Activated T-cell treated with anti-CD3 and anti-CD28 coated beads for 4 hours (primary cell): ENCODE data around the gene CCL2.

Source experiments
- DNase-seq: peaks from one replicate; pipeline ENCODE4 v3.0.0-alpha.2; 2020

Gene CCL2

DNA sequence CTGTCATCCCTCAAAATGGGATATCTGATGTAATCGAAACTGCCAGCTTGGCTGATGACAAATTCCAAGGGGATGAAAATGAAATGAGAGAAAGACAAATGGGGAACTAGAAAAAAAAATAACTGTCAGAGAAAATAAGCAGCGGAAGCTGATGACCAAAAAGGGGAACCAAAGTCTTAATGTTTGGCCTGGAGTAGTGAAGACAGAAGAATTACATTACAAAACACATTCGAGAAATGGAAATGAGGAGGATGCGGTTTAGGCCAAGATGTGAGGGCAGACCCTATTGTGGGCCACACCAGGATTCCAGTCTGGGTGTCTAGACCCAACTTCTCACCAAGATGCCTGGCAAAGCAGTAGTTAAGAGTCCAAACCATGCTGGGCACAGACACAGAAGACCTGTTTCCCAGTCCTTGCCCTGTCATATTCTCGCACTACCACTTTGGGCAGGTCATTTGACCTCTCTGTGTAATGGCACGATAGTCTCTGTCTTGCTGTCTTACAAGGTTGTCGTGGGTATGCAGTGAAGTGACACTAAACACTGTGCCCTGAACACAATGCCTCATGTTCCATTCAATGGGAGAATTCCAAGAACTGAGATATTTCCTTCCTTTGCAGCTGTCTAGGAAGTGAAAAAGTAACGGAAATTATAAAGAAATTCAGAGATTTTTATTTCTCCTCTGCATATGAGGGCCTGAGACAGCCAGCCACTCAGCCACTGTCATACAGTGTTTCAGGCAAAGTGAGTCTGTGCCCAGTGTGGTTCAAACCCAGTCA, 12.3 kb upstream of the CCL2 start:
- no peak for DNase-seq

DNA sequence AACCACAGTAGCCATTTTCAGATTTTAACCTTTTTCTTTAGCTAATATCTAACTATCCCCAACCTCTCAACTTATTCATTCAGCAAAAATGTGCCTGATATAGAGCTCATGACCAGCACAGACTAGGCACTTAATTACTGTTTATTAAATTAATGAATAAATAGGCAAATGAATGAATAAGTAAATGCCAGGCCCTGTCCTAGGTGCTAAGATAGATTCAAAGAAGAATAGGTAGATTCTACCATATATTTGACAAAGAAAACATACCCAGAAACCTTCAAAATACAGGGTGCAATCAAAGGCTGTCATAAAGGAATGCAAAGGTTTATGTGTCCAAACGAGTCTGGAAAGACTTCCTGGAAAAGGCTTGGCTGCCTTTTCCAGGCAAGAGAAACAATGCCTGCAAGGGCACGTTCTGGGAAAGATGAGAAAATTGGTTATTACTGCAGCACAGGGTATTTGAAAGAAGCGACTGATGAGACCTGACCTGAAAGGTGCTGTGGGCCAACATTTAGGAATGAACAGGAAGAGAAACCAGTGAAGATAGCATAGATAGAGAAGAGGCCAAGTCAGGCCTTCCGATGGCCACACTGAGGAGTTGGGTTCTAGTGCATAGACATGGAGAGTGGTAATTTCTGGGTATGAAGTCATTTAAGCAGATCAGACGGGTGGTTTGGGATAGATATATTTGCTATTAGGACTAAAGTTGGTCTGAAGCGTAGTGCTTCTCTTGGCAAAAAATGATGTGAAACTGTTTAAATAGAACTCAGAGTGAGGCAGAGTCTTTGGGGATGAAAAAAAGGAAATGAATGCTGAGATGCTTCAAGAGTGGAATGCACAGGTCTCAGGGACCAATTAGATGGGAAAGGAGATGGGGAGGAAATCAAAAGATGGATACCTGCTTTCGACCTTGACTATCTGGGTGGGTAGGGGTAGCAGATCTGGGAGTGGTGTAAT, 11.4 kb upstream of the CCL2 start:
- DNase-seq = no peak

DNA sequence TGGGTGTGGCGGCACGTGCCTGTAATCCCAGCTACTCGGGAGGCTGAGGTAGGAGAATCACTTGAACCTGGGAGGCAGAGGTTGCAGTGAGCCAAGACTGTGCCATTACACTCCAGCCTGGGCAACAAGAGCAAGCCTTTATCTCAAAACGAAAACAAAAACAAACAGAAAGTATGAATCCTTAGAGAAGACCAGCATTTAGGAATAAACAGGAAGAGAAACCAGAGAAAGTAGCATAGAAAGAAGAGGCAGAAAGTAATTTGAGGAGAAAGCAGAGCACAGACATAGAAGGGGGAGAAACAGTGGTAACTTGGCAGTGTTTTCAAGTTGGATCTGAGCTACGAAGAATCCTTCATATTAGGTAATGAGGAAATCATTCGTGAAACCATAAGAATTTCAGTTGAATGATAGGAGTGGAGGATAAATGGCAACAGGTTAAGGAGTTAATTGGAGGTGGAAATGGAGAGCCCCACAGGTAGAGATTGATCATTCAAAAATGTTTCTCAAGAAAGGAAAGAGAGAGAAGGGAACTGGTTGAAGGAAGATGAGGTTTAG, 9.7 kb upstream of the CCL2 start:
- DNase-seq = no peak

- DNase-seq = no peak
Observed at GRCh38 chr17:34246446-34246845, 8.6 kb upstream of the CCL2 start.

DNA sequence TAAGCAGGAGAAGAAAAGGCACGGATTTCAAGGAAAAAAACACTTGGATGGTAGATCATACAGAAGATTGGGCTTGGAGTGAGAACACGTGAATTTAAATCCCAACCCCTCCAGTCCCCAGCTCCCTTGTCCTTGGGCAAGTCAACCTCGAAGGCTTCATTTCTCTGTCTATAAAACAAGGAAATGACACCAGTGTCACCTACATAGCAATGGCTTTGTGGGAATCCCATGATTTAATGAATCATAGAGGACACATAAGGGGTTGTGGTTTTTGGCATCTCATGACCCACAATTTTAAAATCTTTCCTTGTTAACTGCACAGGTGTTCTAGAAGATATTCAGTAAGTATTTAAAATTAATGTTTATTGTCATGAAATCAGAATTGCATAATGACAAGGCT, 8.2 kb upstream of the CCL2 start:
- no peak for DNase-seq

GRCh38 chr17:34248511-34249024, 6.5 kb upstream of the CCL2 start:
- no peak for DNase-seq

DNA sequence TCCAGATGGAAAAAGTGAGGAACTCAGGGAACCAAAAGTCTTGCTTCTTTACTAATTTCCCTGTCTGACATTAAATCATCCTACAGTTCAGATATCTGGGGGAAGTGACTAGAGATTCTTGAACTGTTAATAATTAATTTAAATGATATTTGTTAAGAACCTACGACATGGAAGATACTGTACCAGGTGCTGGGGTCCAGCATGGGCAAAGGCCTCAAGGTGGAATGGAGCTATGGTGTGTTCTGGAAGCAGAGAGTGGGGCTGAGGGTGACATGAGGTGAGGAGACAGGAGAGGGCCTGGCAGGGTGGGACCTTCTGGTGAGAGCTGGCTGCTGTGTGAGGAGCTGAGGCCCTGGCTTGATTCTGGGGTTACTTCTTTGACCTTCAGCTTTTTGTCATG, 6.0 kb upstream of the CCL2 start:
- DNase-seq = no peak

DNA sequence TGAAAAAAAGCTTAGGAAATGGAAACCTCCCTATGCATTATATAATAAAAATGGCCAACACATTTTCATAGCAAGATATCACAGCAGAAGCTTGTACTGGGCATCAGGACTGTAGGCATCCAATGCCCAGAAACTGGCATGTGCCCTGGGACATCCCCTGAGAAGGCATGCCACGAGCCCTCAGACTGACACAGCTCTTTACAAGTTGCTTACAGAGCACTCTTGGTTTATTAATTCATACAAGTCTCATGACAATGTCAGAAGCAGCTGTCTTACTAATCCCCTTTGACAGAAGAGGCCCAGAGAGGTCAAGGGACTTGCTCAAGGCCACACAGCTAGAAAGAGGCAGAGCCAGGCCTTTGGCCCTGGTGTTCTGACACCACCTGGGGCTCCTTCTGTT, 5.6 kb upstream of the CCL2 start:
- no peak for DNase-seq

DNA sequence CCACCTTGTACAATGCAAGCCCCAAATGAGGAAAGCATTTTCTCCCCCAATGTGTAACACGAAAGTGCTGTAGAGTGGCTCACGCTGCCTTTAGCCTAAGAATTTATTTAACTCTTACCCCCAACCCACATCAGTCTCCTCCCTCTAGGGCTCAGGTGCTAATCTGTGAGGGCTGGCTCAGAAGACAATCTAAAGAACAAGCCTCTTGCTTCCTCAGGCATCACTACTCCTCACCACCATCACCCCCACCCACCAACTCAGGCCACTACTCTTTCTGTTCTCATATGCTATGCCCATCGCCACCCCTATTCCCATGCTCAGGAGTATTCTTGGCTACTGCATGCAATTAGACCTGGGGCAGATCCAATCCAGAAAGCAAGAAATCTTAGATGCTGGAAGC, 3.9 kb upstream of the CCL2 start:
- DNase-seq = no peak

DNA sequence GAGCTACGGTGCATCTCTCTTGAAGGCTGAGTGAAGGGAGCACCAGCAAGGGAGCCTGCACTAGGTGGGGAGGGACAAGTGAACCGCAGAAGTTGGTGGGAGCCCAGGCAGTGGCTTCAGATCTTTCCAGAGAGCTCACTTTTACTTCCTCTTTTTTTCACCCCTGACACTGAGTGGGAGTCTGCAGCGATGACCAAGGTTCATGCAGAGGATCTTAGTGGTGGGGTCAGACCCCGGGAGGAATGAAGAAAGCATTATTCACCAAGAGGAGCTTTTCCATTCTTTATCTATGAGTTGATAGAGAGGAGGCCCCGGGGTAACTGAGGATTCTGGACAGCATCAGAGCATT, 3.0 kb upstream of the CCL2 start:
- no peak for DNase-seq

- no peak for DNase-seq
Observed at GRCh38 chr17:34252444-34253138, 2.5 kb upstream of the CCL2 start.

DNA sequence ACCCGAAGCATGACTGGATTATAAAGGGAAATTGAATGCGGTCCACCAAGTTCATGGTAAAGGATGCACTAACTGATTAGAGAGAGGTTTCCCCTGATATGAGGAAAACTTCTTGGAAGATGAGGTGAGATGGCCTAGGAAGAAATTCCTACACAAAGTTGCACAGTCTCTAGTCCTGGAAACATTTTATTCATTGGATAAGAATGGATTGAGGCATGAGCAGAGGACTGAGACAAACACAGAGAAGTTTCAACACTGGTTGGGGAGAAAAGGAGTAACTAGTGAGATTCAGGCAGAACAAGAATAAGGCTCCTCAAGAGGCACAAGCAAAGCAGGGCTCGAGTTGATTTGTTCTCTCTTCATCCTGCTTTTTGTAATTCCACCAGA, 2.0 kb upstream of the CCL2 start:
- DNase-seq = no peak

DNA sequence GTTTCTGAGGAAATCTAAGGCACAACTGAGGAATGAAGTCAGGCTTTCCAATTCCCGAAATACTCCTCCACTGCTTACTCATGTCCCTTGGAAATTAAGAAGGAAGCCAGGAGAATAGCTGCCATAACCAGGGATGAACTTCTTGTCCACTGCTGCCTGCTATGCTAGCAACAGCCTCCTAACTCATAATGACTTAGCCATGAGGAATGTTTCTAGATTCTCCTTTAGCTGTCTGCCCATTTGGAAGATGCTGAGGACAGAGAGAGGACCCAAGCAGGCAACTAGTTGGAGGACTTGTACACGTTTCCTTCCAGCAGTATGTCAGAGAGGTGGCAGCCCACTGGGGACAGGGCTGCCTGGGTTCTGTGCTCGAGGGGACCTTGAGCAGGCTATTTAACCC, 939 bp upstream of the CCL2 start:
- no peak for DNase-seq

DNA sequence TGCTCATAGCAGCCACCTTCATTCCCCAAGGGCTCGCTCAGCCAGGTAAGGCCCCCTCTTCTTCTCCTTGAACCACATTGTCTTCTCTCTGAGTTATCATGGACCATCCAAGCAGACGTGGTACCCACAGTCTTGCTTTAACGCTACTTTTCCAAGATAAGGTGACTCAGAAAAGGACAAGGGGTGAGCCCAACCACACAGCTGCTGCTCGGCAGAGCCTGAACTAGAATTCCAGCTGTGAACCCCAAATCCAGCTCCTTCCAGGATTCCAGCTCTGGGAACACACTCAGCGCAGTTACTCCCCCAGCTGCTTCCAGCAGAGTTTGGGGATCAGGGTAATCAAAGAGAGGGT, 272 bp downstream of the CCL2 start:
- no peak for DNase-seq

GRCh38 chr17:34255841-34256240, 756 bp downstream of the CCL2 start:
- no peak for DNase-seq

- no peak for DNase-seq
Observed at GRCh38 chr17:34257299-34257985, 2.4 kb downstream of the CCL2 start.

- DNase-seq = no peak
Observed at GRCh38 chr17:34257986-34258326, 2.9 kb downstream of the CCL2 start.

DNA sequence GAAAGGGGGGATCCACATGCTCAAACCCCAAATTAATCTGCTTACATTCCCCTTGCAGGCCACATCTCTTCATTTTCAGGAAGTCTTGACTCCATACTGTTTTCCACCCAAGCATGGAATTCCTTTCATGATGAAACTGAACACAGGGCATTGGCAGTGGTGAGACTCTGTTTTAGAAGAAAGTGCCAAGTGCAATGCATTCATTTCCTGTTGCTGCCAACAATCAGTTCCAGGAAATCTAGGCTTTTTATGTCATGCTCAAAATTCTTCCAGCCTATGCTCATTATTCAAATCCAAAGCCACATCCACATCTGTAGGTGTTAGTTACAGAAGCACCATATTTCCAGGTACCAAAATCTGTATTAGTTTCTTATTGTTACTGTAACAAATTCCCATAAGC, 4.1 kb downstream of the CCL2 start:
- DNase-seq = no peak

DNA sequence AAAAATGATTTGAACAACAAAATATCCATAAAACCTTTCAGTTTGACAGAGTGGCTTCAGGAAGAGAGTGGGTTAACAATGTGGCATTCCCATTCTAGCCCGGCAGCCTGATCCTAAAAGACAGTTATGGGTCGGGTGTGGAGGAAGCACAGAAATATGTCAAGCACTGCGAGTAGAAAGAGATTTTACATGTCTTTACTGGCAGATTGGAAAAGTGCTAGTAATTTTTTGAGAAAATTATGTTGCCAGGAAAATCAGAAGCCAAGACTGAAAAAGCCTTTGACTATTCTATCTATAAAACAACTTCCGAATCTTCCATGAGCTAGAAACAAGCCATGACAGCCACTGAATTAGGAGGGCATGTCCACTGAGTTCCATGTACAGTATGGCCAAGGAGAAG, 5.8 kb downstream of the CCL2 start:
- DNase-seq = no peak

DNA sequence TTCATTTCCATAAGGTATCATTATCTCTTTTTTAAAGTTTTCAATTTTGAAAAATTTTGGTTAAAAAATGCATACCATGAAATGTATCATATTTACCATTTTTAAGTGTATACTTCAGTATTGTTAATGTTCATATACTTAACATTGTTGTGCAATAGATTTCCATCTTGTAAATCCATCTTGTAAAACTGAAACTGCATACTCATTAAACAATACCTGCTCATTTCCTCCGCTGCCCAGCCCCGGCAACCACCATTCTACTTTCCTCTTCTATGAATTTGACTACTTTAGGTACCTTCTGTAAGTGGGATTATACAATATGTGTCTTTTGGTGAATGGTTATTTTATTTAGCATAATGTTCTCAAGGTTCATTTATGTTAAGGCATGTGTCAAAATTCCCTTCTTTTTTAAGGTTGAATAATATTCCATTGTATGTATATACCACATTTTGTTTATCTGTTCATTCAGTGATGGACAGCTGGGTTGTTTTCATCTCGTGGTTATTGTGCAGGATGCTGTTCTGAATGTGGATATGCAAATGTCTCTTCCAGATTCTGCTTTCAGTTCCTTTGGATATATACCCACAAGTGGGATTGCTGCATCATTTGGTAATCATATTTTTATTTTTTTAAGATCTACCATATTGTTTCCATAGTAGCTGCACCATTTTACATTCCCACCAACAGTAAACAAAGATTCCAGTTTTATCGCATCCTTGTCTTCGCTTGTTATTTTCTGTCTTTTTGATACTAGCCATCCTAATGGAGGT, 6.7 kb downstream of the CCL2 start:
- no peak for DNase-seq

DNA sequence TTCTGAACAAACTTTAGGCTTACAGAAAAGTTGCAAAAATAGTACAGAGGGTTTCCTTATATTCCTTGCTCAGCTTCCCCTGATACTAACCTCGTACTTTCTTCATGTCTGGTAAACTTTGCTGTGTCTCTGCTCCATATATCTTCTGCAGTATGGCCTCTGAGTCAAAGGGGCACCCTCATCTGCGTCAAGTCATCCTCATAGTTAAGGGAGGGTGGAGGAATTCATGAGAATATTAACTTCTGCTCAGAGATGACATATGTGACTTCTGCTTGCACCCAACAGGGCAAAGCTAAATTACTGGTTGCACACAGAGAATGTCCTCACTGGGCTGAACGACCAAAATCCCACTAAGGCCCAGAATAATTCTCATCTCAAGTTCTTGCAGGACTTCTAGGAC, 10.6 kb downstream of the CCL2 start:
- DNase-seq = no peak

- DNase-seq = no peak
Observed at GRCh38 chr17:34269969-34270368, 14.9 kb downstream of the CCL2 start, which contains the start of gene CCL7. CCL7 (plus strand) TSS chr17:34270221; CDS start chr17:34270291, 70 bp downstream.
